ENCODE results near the gene UBASH3A.

Gene UBASH3A

DNA sequence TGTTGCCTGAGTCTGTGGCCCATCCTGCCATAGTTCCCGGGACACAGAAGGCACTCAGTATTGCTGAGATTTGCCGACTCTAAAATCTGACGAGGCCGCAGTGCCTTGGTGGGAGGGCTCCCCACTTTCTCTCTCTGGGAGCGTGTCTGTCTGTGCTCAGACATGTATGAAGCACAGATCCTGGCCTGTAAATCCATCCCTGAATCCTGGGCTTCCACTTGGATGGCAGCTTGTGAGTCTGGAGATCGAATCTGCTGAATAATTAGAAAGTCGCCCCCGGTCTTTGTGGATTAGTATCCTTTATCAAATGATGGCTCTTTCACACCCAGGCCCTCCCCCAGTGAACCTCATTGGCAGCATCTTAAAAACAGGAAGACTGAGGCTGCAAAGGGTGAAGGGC, 10.4 kb downstream of the UBASH3A start:
- ChIA-PET CTCF (no interaction called here), POLR2A (no interaction called here)
- Histone ChIP-seq H3K9me3 (ENCODE audit: control insufficient read depth, insufficient read depth, low read depth, low read length) (no peaks in the 10 kb centered on the region), H3K27ac (ENCODE audit: extremely low read depth, low read depth, low read length) (no peak overlapping the region), H3K4me3 (ENCODE audit: low read depth, low read length) (no peak overlapping the region), H3K4me1 (ENCODE audit: control insufficient read depth, insufficient read depth, low read length) (no peaks in the 10 kb centered on the region), H3K36me3 (ENCODE audit: control insufficient read depth in 2 of 2, insufficient read depth in 1 of 2, low read length in 2 of 2) (no peaks in the 10 kb centered on the region)
- TF ChIP-seq, protein P1, sequence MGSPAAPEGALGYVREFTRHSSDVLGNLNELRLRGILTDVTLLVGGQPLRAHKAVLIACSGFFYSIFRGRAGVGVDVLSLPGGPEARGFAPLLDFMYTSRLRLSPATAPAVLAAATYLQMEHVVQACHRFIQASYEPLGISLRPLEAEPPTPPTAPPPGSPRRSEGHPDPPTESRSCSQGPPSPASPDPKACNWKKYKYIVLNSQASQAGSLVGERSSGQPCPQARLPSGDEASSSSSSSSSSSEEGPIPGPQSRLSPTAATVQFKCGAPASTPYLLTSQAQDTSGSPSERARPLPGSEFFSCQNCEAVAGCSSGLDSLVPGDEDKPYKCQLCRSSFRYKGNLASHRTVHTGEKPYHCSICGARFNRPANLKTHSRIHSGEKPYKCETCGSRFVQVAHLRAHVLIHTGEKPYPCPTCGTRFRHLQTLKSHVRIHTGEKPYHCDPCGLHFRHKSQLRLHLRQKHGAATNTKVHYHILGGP (tag by site-specific recombination; IDR thresholded peaks at IDR 0.05): no peak
- TF ChIP-seq ZBTB17 (tag by site-specific recombination; IDR thresholded peaks at IDR 0.05) (no peak), BCL11B (tag by site-specific recombination; IDR thresholded peaks at IDR 0.05; ENCODE audit: low read depth) (no peak)
- TF ChIP-seq, protein P2, sequence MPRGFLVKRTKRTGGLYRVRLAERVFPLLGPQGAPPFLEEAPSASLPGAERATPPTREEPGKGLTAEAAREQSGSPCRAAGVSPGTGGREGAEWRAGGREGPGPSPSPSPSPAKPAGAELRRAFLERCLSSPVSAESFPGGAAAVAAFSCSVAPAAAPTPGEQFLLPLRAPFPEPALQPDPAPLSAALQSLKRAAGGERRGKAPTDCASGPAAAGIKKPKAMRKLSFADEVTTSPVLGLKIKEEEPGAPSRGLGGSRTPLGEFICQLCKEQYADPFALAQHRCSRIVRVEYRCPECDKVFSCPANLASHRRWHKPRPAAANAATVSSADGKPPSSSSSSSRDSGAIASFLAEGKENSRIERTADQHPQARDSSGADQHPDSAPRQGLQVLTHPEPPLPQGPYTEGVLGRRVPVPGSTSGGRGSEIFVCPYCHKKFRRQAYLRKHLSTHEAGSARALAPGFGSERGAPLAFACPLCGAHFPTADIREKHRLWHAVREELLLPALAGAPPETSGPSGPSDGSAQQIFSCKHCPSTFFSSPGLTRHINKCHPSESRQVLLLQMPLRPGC (tag by site-specific recombination; IDR thresholded peaks at IDR 0.05): no peak

DNA sequence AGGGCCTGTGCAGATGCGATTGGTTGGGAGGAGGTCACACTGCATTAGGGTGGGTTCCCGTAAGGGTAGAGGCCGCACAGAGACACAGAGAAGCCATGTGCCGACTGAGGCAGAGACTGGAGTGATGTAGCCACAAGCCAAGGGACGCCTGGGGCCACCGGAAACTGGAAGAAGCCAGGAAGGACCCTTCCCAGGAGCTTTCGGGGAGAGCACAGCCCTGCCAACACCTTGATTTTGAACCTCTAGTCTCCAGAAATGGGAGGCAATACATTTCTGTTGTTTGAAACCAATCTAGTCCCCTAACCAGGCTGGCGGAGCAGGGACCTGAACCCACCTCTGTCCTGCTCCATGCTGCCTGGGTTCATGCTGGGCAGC, 10.8 kb downstream of the UBASH3A start:
- no peak overlapping the region for H3K4me3 ChIP-seq (ENCODE audit: low read depth, low read length)
- no peak overlapping the region for H3K27ac ChIP-seq (ENCODE audit: extremely low read depth, low read depth, low read length)
- H3K4me1 ChIP-seq (ENCODE audit: control insufficient read depth, insufficient read depth, low read length): no peaks in the 10 kb centered on the region
- H3K9me3 ChIP-seq (ENCODE audit: control insufficient read depth, insufficient read depth, low read depth, low read length): no peaks in the 10 kb centered on the region
- ChIA-PET CTCF (no interaction called here), POLR2A (no interaction called here)
- no peaks in the 10 kb centered on the region for H3K36me3 ChIP-seq (ENCODE audit: control insufficient read depth in 2 of 2, insufficient read depth in 1 of 2, low read length in 2 of 2)
- TF ChIP-seq ZNF426 (tag by site-specific recombination; IDR thresholded peaks at IDR 0.05) (no peak), KLF7 (tag by site-specific recombination; IDR thresholded peaks at IDR 0.05; ENCODE audit: borderline replicate concordance) (no peak), ZNF114 (tag by site-specific recombination; IDR thresholded peaks at IDR 0.05) (no peak), ZSCAN30 (tag by site-specific recombination; IDR thresholded peaks at IDR 0.05) (no peak), ZNF350 (tag by site-specific recombination; IDR thresholded peaks at IDR 0.05) (no peak), FEZF1 (tag by site-specific recombination; IDR thresholded peaks at IDR 0.05) (no peak), ZNF623 (tag by site-specific recombination; IDR thresholded peaks at IDR 0.05) (no peak), ZNF585B (tag by site-specific recombination; IDR thresholded peaks at IDR 0.05) (no peak), ZNF785 (tag by site-specific recombination; IDR thresholded peaks at IDR 0.05) (no peak), KLF16 (tag by site-specific recombination; IDR thresholded peaks at IDR 0.05) (no peak), ZSCAN16 (tag by site-specific recombination; IDR thresholded peaks at IDR 0.05) (no peak), ZFHX2 (tag by site-specific recombination; conservative IDR thresholded peaks at IDR 0.05) (no peak), ZNF843 (tag by site-specific recombination; IDR thresholded peaks at IDR 0.05) (no peak), ZNF274 (IDR thresholded peaks at IDR 0.05; ENCODE audit: low read length) (no peak), ZNF274 (tag by site-specific recombination; IDR thresholded peaks at IDR 0.05; ENCODE audit: borderline replicate concordance) (no peak)
- TF ChIP-seq, protein P3, sequence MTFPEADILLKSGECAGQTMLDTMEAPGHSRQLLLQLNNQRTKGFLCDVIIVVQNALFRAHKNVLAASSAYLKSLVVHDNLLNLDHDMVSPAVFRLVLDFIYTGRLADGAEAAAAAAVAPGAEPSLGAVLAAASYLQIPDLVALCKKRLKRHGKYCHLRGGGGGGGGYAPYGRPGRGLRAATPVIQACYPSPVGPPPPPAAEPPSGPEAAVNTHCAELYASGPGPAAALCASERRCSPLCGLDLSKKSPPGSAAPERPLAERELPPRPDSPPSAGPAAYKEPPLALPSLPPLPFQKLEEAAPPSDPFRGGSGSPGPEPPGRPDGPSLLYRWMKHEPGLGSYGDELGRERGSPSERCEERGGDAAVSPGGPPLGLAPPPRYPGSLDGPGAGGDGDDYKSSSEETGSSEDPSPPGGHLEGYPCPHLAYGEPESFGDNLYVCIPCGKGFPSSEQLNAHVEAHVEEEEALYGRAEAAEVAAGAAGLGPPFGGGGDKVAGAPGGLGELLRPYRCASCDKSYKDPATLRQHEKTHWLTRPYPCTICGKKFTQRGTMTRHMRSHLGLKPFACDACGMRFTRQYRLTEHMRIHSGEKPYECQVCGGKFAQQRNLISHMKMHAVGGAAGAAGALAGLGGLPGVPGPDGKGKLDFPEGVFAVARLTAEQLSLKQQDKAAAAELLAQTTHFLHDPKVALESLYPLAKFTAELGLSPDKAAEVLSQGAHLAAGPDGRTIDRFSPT (tag by site-specific recombination; IDR thresholded peaks at IDR 0.05): no peak
